ENCODE results near the gene LHX3.

LHX3 gene

GRCh38 chr9:136173648-136174290, 31.2 kb downstream of the LHX3 start:
- no peaks in the 10 kb centered on the region for H4K20me1 ChIP-seq (ENCODE audit: insufficient read depth, low read length)
- no peak overlapping the region for H3K9ac ChIP-seq (ENCODE audit: low read length)
- DNase-seq, result no peak
- H3F3A ChIP-seq (ENCODE audit: insufficient read depth, low read length), result no peaks in the 10 kb centered on the region
- H3K27me3 ChIP-seq (replicated peaks; ENCODE audit: insufficient read depth, low read length), result peaks cover 86% of the 10 kb centered on the region
- H3K79me2 ChIP-seq (ENCODE audit: low read length), result no peaks in the 10 kb centered on the region
- H3K4me3 ChIP-seq (ENCODE audit: low read length), result no peak overlapping the region
- no peak overlapping the region for H2AFZ ChIP-seq (ENCODE audit: low read length)
- no peak overlapping the region for H3K27ac ChIP-seq (ENCODE audit: low read length)
- H3K36me3 ChIP-seq (replicated peaks; ENCODE audit: insufficient read depth, low read length), result no peaks in the 10 kb centered on the region
- H3K4me2 ChIP-seq (ENCODE audit: low read depth, low read length), result no peak overlapping the region
- no peaks in the 10 kb centered on the region for H3K9me2 ChIP-seq (replicated peaks; ENCODE audit: insufficient read depth, low read length)
- H3K4me1 ChIP-seq (ENCODE audit: low read length), result no peaks in the 10 kb centered on the region
- H3K9me3 ChIP-seq (replicated peaks; ENCODE audit: insufficient read depth, low read length), result no peaks in the 10 kb centered on the region
- TF ChIP-seq CTCF (IDR thresholded peaks at IDR 0.05; ENCODE audit: low read length) (no peak), EZH2phosphoT487 (IDR thresholded peaks at IDR 0.05; ENCODE audit: low read length) (no peak)

- TF ChIP-seq EZH2phosphoT487 (IDR thresholded peaks at IDR 0.05; ENCODE audit: low read length) (no peak), CTCF (IDR thresholded peaks at IDR 0.05; ENCODE audit: low read length) (no peak), EZH2 (optimal IDR thresholded peaks at IDR 0.05; ENCODE audit: low read depth, low read length) (no peak)
- Histone ChIP-seq H3K4me1 (ENCODE audit: low read length) (no peaks in the 10 kb centered on the region), H2AFZ (ENCODE audit: low read length) (no peak overlapping the region), H3F3A (ENCODE audit: insufficient read depth, low read length) (no peaks in the 10 kb centered on the region), H3K27ac (ENCODE audit: low read length) (no peak overlapping the region), H3K9me3 (replicated peaks; ENCODE audit: insufficient read depth, low read length) (no peaks in the 10 kb centered on the region), H4K20me1 (ENCODE audit: insufficient read depth, low read length) (no peaks in the 10 kb centered on the region), H3K79me2 (ENCODE audit: low read length) (no peaks in the 10 kb centered on the region), H3K4me2 (ENCODE audit: low read depth, low read length) (no peak overlapping the region), H3K4me3 (ENCODE audit: low read length) (no peak overlapping the region), H3K27me3 (replicated peaks; ENCODE audit: insufficient read depth, low read length) (peaks cover 84% of the 10 kb centered on the region), H3K9ac (ENCODE audit: low read length) (no peak overlapping the region), H3K36me3 (replicated peaks; ENCODE audit: insufficient read depth, low read length) (no peaks in the 10 kb centered on the region), H3K9me2 (replicated peaks; ENCODE audit: insufficient read depth, low read length) (no peaks in the 10 kb centered on the region)
- no peak for DNase-seq
Observed at GRCh38 chr9:136172412-136173079, 32.4 kb downstream of the LHX3 start.

- H3K27ac ChIP-seq (ENCODE audit: low read length), result no peak overlapping the region
- no peak overlapping the region for H3K9ac ChIP-seq (ENCODE audit: low read length)
- H3K9me2 ChIP-seq (replicated peaks; ENCODE audit: insufficient read depth, low read length), result no peaks in the 10 kb centered on the region
- H3K9me3 ChIP-seq (replicated peaks; ENCODE audit: insufficient read depth, low read length), result no peaks in the 10 kb centered on the region
- H2AFZ ChIP-seq (ENCODE audit: low read length), result no peak overlapping the region
- TF ChIP-seq EZH2phosphoT487 (IDR thresholded peaks at IDR 0.05; ENCODE audit: low read length) (no peak), EZH2 (optimal IDR thresholded peaks at IDR 0.05; ENCODE audit: low read depth, low read length) (no peak), CTCF (IDR thresholded peaks at IDR 0.05; ENCODE audit: low read length) (no peak)
- H4K20me1 ChIP-seq (ENCODE audit: insufficient read depth, low read length), result no peaks in the 10 kb centered on the region
- H3K79me2 ChIP-seq (ENCODE audit: low read length), result no peaks in the 10 kb centered on the region
- no peaks in the 10 kb centered on the region for H3K36me3 ChIP-seq (replicated peaks; ENCODE audit: insufficient read depth, low read length)
- no peak for DNase-seq
- no peaks in the 10 kb centered on the region for H3F3A ChIP-seq (ENCODE audit: insufficient read depth, low read length)
- H3K4me1 ChIP-seq (ENCODE audit: low read length), result no peaks in the 10 kb centered on the region
- peaks cover 82% of the 10 kb centered on the region for H3K27me3 ChIP-seq (replicated peaks; ENCODE audit: insufficient read depth, low read length)
- H3K4me3 ChIP-seq (ENCODE audit: low read length), result no peak overlapping the region
- H3K4me2 ChIP-seq (ENCODE audit: low read depth, low read length), result no peak overlapping the region
Observed at GRCh38 chr9:136171801-136172411, 33.0 kb downstream of the LHX3 start.
